ENCODE data around the gene FRMD4A.

DNA sequence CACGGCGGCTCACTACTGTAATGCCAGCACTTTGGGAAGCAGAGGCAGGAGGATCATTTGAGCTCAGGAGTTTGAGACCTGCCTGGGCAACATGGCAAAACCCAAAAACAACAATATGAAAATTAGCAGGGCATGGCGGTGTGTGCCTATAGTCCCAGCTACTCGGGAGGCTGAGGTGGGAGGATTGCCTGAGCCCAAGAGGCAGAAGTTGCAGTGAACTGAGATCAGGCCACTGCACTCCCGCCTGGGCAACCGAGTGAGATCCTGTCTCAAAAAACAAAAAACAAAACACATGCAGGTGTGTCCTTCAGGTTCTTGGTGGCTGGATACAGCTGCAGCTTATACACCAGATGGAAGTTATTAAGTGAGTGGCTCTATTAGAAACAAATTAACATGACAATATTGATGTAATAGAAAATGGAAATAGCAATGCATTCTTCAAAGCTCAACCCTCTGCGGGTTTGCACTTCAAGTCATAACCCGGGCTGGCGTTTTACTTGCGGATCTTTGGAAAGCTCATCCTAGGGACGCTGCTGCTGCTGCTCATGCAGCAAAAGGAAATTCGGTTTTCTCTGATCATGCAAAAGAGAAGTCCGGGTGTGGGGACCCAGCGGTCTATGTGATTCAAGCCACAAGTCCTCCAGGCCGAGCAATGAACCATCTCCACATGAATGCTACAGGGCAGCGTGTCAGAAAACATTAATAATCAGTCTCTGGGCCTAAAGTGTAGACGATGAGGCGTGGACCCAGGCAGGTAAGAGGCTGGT, 462.0 kb downstream of the FRMD4A start:
- TF ChIP-seq POLR2A (IDR thresholded peaks at IDR 0.05; ENCODE audit: low read depth, low read length) (no peak), TAF1 (IDR thresholded peaks at IDR 0.05; ENCODE audit: borderline replicate concordance, low read depth, low read length) (no peak)

Data from GM12892 (cell line).